ENCODE measurements around the gene TCF25. TPM values are rescaled to one million over a fixed set of nuclear protein-coding genes. Genes with fewer than 3 reads are reported as not detected.

TCF25 gene
- total RNA-seq, 1 donor from 2014 or later: 193 TPM

DNA sequence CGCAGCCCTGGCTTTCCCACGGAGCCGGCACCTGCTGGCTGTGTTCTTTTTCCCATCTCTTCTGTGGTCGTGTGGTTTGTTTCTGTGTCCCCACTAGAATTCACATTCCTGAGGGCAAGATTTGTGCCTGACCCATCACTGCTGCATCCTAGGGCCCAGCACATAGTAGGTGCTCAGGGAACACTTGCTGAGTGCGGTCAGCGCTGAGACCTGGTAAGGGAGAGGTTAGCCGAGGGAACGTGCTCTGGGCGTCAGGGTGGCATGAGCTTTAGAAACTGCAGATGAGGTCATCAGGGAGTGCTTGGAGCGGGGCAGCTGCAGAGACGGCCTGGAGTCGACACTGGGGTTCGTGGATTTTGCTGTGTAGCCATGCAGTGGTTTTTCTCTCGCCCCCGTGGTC, 81.1 kb downstream of the TCF25 start:
- peaks cover 43% of the 10 kb centered on the region for H4K20me1 ChIP-seq (ENCODE audit: insufficient read depth, low read length)
- H2AFZ ChIP-seq (ENCODE audit: low read depth, low read length): no peak overlapping the region
- H3K36me3 Mint-ChIP-seq (ENCODE audit: low read depth, unreplicated experiment): peaks cover 20% of the 10 kb centered on the region
- no peaks in the 10 kb centered on the region for H3K9me3 Mint-ChIP-seq (ENCODE audit: unreplicated experiment)
- H3K4me1 ChIP-seq (ENCODE audit: insufficient read depth, low read length): peaks cover 4% of the 10 kb centered on the region
- H3K4me3 Mint-ChIP-seq (ENCODE audit: unreplicated experiment): no peak overlapping the region
- H3K27me3 ChIP-seq (ENCODE audit: insufficient read depth, low read length): no peaks in the 10 kb centered on the region
- no peak for TF ChIP-seq EZH2 (IDR thresholded peaks at IDR 0.05; ENCODE audit: insufficient read depth, low read length)
- TF ChIP-seq CTCF (IDR thresholded peaks at IDR 0.05; ENCODE audit: insufficient read depth, low read depth, low read length): no peak
- DNase-seq (ENCODE audit: low read depth) (no peak), FAIRE-seq (no peak)
- H3K4me3 ChIP-seq (ENCODE audit: insufficient read depth, low read depth, low read length): no peak overlapping the region
- H3K4me1 Mint-ChIP-seq (ENCODE audit: low read depth, unreplicated experiment): peaks cover 4% of the 10 kb centered on the region
- H3K4me2 ChIP-seq (ENCODE audit: low read length): no peak overlapping the region
- H3K27ac ChIP-seq (ENCODE audit: low read depth, low read length): no peak overlapping the region
- H3K27me3 Mint-ChIP-seq (ENCODE audit: low read depth, unreplicated experiment): no peaks in the 10 kb centered on the region
- H3K9ac ChIP-seq (ENCODE audit: low read length): no peak overlapping the region
- H3K36me3 ChIP-seq (ENCODE audit: insufficient read depth, low read length): peaks cover 14% of the 10 kb centered on the region
- H3K79me2 ChIP-seq (ENCODE audit: insufficient read depth, low read length): peaks cover 30% of the 10 kb centered on the region
- no peak overlapping the region for H3K27ac Mint-ChIP-seq (ENCODE audit: unreplicated experiment)
- H3K9me3 ChIP-seq (ENCODE audit: insufficient read depth, low read depth, low read length): no peaks in the 10 kb centered on the region

- no peaks in the 10 kb centered on the region for H3K9me3 ChIP-seq (ENCODE audit: insufficient read depth, low read depth, low read length)
- no peaks in the 10 kb centered on the region for H3K9me3 Mint-ChIP-seq (ENCODE audit: unreplicated experiment)
- TF ChIP-seq CTCF (IDR thresholded peaks at IDR 0.05; ENCODE audit: insufficient read depth, low read depth, low read length) (no peak), EZH2 (IDR thresholded peaks at IDR 0.05; ENCODE audit: insufficient read depth, low read length) (no peak)
- no peak overlapping the region for H3K4me3 Mint-ChIP-seq (ENCODE audit: unreplicated experiment)
- H3K27me3 ChIP-seq (ENCODE audit: insufficient read depth, low read length): no peaks in the 10 kb centered on the region
- peaks cover 25% of the 10 kb centered on the region for H3K79me2 ChIP-seq (ENCODE audit: insufficient read depth, low read length)
- H3K9ac ChIP-seq (ENCODE audit: low read length): no peak overlapping the region
- DNase-seq (ENCODE audit: low read depth) (no peak), FAIRE-seq (no peak)
- no peaks in the 10 kb centered on the region for H3K4me1 ChIP-seq (ENCODE audit: insufficient read depth, low read length)
- no peak overlapping the region for H3K27ac ChIP-seq (ENCODE audit: low read depth, low read length)
- no peak overlapping the region for H3K4me3 ChIP-seq (ENCODE audit: insufficient read depth, low read depth, low read length)
- H3K27ac Mint-ChIP-seq (ENCODE audit: unreplicated experiment): no peak overlapping the region
- peaks cover 4% of the 10 kb centered on the region for H3K4me1 Mint-ChIP-seq (ENCODE audit: low read depth, unreplicated experiment)
- H3K36me3 ChIP-seq (ENCODE audit: insufficient read depth, low read length): peaks cover 14% of the 10 kb centered on the region
- peaks cover 36% of the 10 kb centered on the region for H4K20me1 ChIP-seq (ENCODE audit: insufficient read depth, low read length)
- H3K36me3 Mint-ChIP-seq (ENCODE audit: low read depth, unreplicated experiment): peaks cover 25% of the 10 kb centered on the region
- no peaks in the 10 kb centered on the region for H3K27me3 Mint-ChIP-seq (ENCODE audit: low read depth, unreplicated experiment)
- no peak overlapping the region for H2AFZ ChIP-seq (ENCODE audit: low read depth, low read length)
- H3K4me2 ChIP-seq (ENCODE audit: low read length): no peak overlapping the region
Observed at GRCh38 chr16:89955001-89955685, 81.8 kb downstream of the TCF25 start.

DNA sequence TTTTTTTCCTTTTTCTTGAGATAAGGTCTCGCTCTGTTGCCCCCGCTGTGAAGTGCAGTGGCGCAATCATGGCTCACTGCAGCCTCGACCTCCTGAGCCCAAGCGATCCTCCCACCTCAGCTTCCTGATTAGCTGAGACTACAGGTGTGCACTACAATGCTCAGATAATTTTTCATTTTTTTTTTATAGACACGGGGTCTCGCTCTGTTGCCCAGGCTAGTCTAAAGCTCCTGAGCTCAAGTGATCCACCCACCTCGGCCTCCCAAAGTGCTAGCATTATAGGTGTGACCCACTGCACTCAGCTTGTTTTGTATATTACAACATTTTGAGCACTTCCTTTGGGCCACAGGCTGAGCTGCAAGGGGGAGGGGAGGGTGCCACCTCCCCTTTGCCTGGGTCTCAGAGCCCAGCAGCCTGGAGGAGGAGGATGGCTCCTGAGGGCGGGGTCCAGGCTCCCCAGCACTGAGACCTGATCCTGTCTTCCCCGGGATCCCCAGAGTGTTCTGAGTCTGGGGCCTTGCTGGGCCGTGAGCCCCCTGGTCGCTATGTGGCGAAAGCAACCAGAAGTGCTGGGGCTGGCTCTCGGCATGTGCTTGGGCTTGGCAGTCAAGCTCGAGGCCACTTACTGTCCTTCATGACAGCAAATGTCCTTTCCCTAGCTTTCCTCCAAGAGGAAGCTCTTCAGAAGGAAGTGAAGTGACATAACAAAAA, 83.3 kb downstream of the TCF25 start:
- peaks cover 4% of the 10 kb centered on the region for H3K4me1 Mint-ChIP-seq (ENCODE audit: low read depth, unreplicated experiment)
- TF ChIP-seq EZH2 (IDR thresholded peaks at IDR 0.05; ENCODE audit: insufficient read depth, low read length) (no peak), CTCF (IDR thresholded peaks at IDR 0.05; ENCODE audit: insufficient read depth, low read depth, low read length) (no peak)
- H3K9me3 Mint-ChIP-seq (ENCODE audit: unreplicated experiment): no peaks in the 10 kb centered on the region
- Histone ChIP-seq H3K4me2 (ENCODE audit: low read length) (no peak overlapping the region), H3K27me3 (ENCODE audit: insufficient read depth, low read length) (no peaks in the 10 kb centered on the region), H3K79me2 (ENCODE audit: insufficient read depth, low read length) (peaks cover 21% of the 10 kb centered on the region), H3K4me1 (ENCODE audit: insufficient read depth, low read length) (no peaks in the 10 kb centered on the region), H3K4me3 (ENCODE audit: insufficient read depth, low read depth, low read length) (no peak overlapping the region), H3K27ac (ENCODE audit: low read depth, low read length) (no peak overlapping the region), H3K9ac (ENCODE audit: low read length) (no peak overlapping the region), H2AFZ (ENCODE audit: low read depth, low read length) (no peak overlapping the region), H4K20me1 (ENCODE audit: insufficient read depth, low read length) (peaks cover 31% of the 10 kb centered on the region), H3K9me3 (ENCODE audit: insufficient read depth, low read depth, low read length) (no peaks in the 10 kb centered on the region), H3K36me3 (ENCODE audit: insufficient read depth, low read length) (peaks cover 14% of the 10 kb centered on the region)
- H3K4me3 Mint-ChIP-seq (ENCODE audit: unreplicated experiment): no peak overlapping the region
- FAIRE-seq (no peak), DNase-seq (ENCODE audit: low read depth) (no peak)
- H3K36me3 Mint-ChIP-seq (ENCODE audit: low read depth, unreplicated experiment): peaks cover 28% of the 10 kb centered on the region
- H3K27ac Mint-ChIP-seq (ENCODE audit: unreplicated experiment): peak overlapping the region; percentile 69
- no peaks in the 10 kb centered on the region for H3K27me3 Mint-ChIP-seq (ENCODE audit: low read depth, unreplicated experiment)

Measured in astrocyte (in vitro differentiated cells and primary cell).